Jurkat, Clone E6-1 (cell line): ENCODE data around the gene FYN.

Experiments
- DNase-seq: peaks from one replicate; pipeline ENCODE4 v3.0.0-alpha.2; 2011; ENCODE audit warnings: low read depth, low spot score
- H3K4me3 ChIP-seq: 2 replicates; pipeline ENCODE4 v1.5.1; 2011; ENCODE audit warnings: mild to moderate bottlenecking, low read length, control low read depth, moderate library complexity

FYN gene

DNA sequence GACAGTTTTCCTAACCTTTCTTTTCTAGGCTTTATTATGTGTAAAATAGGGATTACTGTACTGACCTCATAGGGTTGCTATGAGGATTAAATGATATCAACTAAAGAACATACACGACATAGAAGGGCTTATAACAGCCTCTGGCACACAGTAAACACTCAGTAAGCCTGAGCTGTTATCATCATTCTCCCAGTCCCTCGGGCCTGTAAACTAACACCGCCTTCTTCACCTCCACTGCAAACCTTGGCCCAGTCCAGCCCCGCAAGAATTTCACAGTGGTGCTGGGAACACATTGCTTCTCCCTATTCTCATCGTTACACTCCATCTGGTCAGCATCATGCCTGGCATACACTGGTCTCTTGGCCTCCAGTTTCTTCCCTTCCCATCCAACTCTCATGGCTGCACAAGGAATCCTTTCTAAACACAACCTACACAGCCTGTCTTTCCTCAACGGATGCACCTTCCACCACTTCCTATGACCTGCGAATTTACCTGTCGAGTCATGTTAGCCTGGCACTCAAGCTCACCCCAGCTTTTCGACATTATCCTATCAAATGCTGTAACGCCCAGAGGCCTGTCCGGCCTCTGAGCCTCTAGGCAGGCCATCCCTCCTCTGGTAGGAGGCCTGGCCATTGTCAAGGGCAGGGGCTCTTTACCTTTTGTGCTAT, 92.1 kb downstream of the FYN start:
- no peak for DNase-seq
- H3K4me3 ChIP-seq = no peak overlapping the region

DNA sequence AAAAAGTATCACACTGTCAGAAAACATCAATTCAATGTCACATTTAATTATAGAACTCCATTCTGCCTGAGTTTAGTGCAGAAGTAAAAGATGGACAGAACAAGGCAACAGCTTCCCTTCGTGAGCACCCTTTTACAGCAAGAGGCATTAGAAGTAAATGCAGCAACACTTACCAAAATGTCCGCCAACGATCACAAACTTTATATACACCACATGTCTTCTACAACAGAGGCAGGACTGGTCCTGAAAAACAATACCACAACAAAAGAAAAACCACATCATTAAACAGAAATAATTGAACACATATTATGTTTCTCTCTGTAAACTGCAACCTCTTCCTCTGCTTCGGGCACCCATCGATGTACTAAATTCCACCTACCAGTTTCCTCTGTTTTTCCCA, 92.9 kb downstream of the FYN start:
- no peak for DNase-seq
- H3K4me3 ChIP-seq = no peak overlapping the region

DNA sequence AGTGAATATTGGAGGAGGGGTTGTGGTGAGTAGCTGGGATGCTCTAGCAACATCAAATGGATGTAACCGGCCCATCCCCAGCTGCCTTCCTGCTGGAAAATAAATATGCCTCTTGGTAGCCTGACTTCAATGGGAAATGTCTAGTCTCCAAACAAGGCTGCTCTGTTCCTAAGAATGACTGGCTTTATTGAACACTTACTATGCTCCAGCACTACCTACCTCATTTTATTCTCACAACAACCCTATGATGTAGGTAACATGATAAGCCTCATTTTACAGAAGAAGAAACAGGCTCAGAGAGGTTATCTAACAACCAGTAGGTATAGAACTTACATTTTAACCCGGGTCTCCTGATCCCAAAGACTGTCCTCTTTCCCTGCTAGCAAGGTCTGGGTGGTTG, 93.6 kb downstream of the FYN start:
- no peak for DNase-seq
- H3K4me3 ChIP-seq = no peak overlapping the region

DNA sequence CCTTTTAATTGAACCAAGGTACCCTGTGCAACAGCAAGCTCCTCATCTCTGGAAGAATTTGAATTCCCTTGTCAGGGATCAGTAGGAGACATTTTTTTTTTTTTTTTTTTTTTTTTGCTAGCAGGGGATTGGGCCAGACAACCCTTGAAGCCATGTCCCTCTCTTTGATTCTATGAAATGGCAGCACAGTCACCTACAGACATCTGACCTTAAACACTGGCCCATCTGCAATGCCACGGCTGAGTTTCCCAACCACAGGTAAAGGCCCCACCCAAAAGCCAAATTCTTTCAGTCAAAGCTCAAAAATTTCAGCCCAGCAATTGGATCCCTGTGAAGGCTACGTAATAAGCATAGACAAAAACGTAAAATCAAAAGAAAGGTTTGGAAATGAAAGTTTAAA, 94.2 kb downstream of the FYN start:
- DNase-seq = no peak
- H3K4me3 ChIP-seq = no peak overlapping the region

DNA sequence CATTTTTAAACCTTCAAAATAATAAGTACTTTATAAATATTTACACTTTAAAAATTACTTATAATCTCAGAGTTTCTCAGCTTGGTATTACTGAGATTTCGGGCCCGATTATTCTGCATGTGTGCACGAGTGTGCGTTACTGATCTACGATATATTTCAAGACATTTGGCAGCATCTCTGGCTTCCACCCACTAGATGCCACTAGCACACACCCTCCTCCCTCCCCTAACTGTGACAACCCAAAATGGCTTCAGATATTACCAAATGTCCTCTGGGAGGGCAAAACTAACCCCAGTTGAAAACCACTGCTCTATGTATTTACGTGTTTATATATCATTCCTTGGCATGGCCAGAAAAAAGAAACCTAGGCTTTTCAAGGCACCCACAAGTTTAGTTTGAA, 95.9 kb downstream of the FYN start:
- no peak overlapping the region for H3K4me3 ChIP-seq
- DNase-seq = no peak

DNA sequence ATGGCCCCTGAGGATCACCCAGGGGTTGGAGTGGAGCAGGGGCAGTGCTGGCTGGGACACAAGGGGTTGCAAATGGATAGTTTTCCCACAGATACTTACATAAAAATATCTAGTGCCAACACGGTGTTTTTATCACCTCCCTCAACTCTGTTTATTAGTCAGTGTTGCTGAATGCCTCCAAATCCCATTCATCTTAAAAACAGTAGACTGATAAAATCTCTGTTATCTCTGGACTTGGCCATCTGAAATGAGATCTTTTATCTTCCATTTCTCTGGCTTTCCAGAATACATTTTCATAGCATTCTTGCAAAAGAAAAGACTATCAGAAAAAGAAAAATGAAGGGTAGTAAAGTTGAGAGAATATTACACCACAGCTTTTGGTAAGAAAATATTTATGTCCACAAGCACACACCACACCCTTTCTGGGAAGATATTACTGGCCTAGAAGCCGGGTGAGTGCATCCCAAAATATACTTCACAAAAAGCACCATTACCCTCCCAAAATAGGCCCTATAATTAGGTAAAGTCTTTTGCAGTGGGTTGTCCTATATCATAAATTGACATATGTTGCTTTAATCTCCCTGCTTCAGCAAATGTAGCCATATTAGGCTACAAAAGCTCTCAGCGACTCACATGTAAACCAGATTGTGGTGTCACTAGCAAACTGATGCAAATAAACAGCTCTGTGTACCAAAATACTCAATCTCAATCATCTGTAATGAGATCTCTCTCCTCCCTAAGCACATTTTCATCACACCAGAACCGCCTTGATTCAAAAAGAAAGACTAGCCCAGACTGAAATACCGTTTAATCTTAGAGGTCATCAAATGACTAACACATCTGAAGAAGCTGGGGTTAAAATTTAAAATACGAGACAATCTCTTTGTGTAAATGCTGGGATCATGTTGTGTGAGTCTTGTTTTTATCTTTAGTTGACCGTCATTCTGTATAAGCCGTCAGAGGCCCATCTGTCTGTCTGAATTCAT, 96.7 kb downstream of the FYN start:
- no peak for DNase-seq
- no peak overlapping the region for H3K4me3 ChIP-seq

DNA sequence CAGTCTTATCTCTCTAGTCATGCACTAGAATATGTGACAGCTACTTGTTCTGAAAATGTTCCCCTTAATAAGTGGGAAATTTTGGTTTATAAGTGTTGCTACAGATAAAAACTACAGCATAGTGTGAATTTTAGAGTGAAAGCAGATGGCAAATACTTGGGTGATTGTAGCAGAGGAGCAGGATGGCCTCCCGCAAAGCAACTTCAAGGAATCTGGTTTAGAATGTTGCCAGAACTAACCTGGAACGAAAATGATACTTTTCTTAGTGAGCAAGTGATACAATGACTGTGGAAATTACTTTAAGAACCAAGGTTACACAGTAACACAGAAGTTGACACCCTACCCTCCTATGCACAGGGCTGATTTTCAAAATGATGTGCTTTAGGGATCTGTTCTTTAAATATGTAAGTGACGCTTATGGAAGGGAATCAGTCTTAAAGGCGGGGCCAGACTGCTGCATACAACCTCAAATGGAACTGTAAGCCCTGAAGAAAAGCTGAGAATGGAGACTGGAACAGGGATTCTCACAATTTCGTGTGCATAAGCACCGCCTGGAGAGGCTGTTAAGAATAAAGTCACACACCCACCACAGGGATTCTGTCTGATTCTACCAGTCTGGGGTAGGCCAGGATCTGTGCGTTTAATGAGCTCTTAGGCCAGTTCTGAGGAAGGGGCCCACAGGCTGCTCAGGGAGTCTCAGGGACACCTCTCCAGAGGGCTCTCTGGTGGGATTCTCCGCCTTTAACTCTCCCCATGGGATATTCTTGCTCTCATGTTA, 97.9 kb downstream of the FYN start:
- DNase-seq = no peak
- no peak overlapping the region for H3K4me3 ChIP-seq

DNA sequence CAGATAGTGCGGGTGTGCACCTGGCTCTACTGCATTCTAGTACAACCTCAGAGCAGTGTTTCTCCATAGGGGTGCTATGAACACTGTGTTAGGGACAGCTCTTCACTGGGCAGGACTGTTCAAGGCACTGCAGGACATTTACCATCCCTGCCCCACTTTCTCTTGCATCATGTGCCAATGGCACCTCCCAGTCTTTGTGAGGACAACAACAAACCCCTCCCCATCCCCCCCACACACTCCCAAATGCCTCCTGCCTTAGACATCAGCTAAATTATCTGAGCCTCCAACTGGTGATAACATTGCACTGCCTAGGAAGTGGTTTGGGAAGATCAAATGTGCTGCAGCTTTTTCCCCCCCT, 98.9 kb downstream of the FYN start:
- no peak overlapping the region for H3K4me3 ChIP-seq
- DNase-seq = no peak

DNA sequence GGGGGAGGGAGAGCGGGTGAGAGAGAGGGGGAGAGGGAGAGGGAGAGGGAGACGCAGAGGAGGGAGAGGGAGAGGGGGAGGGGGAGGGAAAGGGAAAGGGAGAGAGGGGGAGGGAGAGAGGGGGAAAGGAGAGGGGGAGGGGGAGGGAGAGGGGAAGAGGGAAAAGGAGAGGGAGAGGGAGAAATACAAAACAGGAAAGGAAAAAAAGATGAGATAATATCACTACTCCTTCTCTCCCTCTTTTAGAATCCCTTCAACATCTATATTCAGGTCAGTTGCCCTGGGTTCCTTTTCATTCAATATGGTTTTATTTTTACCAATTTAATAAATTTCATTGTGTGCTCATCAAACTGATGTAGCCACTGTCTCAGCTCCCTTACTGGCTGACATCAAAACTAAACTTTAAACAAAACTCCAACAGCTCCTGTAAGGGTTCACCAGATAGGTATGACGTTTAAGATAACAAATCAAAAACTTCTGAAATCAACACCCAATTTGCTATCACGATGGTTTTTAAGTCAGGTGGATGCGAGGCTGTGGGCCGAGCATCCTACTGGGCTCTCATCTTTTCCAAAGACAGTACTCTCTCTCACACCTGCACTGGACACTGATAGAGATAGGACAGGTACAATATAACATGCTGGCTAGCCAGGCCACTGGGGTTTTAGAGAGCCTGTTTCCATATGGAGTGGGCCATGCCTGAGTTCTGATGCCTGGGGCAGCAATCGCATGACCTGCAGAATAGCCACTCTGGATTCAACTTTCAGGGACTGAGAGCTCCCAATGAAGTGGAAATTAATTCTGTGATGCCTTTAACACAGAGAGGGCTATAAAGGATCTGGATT, 99.5 kb downstream of the FYN start:
- DNase-seq = no peak
- no peak overlapping the region for H3K4me3 ChIP-seq

DNA sequence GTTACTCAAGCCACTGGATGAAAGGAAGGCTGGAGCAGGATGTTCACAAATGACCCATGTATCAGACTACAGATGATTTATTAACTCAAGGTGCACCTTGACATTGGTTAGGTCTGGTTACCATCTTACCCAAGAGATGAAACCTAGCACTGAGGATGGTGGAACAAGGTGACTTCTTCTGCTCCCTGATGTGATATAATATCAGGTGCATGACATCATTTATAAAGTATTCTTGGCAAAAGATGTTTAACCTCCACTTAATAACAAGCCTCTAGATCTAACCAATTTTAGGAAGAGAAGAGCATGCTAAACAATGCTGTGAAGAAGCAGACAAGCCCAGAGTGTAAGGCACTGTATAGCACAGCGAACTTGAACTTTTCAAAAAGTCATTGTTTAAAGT, 100.9 kb downstream of the FYN start:
- H3K4me3 ChIP-seq = no peak overlapping the region
- no peak for DNase-seq

DNA sequence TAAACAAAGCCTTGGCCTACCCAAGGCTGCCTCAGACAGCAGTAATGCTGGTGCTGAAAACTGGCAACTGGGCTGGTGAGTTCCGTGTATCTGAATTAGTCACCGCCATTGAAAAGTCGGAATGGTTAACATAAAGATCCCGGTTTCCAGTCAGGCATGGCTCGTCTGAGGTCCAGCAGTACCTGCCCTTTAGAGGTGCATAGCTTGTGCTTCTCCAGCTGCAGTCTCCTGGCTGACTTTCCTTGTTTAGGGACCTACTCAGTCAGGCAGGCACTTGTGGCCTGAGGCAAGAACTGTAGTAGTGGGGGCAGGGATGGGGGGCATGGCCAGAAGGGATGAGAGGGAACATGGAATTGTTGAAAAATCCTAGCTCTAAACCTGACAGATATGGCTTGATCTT, 101.6 kb downstream of the FYN start:
- H3K4me3 ChIP-seq = no peak overlapping the region
- DNase-seq = no peak

DNA sequence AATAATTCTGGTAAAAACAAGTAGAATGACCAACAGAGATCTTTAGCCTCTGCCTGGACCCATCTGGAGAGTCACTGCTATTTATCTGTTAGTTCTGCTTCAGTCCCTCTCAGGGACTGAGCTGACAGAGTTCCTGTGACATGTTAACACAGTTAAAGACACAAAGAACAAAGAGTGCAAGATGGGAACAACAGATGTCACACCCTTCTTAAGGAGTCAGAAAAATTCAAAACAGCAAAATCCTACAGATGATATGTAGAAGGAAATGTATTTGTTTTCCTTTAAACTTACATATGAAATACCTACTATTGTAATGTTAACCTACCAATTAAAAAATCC, 102.2 kb downstream of the FYN start:
- no peak overlapping the region for H3K4me3 ChIP-seq

DNA sequence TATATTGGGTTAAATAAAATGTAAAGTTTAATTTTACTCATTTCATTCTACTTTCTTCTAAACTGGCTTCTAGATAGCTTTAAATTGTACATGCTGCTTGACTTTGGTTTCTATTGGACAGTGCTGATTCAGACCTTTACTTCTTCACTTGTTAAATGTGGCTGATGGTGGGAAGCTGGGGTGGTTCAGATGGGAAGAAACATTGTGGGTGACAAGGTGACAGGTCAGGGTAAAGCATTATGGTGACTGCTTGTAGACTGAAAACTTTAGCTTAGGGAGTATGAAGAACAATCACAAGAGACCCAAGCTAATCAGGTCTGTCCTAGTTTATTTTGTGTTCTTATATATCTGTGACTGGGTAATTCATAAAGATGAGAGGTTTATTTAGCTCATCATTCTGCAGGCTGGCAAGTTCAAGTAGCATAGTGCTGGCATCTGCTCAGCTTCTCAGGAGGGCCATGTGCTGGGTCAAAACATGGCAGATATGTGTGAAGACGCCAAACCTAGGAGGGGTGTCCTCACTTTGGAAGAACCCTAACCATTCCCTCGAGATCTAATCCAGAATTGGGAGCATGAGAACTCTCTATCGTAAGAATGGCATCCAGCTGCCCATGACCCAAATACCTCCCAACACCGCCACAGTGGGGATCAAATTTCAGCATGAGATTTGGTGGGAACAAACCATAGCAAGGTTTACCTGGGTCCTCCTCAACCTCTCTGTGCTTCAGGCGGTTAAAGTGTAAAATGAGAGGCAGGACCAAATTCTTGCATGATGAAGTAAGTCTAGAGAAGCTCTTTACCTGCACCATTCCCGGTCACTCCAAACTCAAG, 102.8 kb downstream of the FYN start:
- DNase-seq = no peak
- no peak overlapping the region for H3K4me3 ChIP-seq

More for the DNA sequence above, 102.2 kb downstream of the FYN start:
- no peak for DNase-seq

DNA sequence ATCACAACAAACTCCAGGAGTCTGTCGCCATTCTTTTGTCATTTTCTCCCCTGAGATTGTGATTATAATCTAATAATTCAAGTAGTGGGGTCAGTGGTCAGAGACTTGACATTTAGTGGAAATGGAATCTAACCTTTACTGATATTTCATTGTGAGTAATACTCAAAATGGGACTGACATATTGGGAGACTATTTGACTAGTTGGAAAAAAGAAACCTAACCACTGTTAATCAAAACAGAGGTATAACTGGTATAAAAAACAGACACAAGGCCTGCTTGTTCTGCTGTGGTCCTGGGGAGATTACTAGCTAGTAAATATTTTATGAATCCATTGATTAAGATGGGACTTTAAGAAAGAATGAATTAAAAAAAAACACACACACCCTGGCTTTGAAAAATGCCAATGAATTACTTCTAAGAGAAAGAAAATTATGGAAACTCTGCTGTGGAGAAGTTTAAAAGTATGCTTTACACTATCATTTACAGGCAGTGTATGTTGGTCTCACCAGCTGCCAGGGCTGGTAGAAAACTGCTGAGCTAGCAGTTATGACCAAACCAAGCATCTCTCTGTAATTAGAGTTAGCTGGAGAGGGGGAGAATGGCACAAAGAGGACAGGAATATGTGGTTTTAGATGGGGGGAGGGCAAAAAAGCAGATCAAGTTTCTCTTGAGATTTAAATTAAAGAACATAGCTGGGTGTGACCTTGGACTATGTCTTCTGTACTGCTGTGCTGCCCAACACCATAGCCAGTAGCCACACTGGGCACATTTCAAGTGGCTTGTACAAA, 103.7 kb downstream of the FYN start:
- no peak overlapping the region for H3K4me3 ChIP-seq
- DNase-seq = no peak

DNA sequence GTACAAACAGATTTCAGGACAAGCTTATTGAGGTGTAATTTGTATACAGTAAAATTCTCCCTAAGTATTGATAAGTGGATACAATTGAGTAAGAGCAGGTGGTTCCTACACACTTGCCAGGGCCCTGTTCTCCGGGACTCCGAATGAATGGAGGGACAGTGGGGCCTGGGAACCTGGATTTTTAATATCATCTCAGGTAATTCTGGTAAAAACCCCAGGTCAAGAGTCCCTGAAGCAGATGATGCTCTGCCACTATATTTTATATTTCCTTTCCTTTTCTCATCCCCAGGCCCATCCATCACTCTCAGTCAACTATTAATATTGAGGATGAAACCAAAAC, 104.9 kb downstream of the FYN start:
- H3K4me3 ChIP-seq = no peak overlapping the region
- no peak for DNase-seq

DNA sequence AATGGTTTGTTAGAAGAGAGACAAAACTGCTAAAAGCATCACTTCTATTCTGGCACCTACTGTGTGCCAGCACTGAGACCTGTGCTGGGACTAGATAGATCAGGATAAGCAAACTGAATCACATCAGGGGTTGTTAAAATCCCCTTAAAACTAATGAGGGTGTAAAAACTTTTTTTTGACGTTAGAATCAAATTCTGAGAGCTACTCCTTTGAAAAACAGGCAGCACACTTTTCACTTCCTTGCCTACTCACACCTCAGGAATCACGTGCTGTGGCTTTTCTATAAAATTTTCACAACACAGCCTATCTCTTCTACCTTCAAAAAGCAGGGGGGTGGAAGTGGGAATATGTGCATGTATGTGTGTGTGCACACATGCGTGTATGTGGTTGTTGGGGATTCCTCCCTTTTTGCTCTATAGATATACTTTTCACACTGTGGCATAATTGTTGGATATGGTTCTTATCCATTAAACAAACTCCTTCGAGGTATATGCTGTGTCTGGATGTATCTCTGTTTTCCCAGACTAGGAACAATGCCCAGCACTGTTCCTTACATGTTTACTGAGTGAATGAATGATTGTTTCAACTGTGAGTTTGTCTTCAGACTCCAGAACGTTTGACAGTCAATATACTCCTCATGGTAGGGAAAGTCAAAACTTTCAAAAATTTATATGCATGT, 105.4 kb downstream of the FYN start:
- no peak for DNase-seq
- H3K4me3 ChIP-seq = no peak overlapping the region

DNA sequence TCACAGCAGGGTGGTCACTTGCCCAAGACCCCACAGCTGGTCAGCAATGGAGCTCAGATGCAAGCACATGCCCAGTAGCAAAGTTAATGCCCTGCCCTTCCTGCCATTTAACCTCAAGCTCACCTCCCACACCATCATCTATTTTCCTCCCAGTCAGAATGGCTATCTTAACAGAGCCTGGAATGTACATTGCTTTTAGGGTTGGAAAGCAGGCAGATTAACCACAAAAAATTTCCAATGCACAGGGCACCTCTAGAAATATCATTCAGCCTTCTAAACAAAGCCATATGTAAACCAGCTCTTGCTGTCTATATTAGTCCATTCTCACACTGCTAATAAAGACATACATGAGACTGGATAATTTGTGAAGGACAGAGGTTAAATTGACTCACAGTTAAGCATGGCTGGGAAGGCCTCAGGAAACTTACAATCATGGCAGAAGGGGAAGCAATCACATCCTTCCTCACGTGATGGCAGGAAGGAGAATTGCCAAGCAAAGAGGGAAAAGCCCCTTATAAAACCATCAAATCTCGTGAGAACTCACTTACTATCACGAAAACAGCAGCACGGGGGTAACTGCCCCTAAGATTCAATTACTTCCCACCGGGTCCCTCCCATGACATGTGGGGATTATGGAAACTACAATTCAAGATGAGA, 106.9 kb downstream of the FYN start:
- H3K4me3 ChIP-seq = no peak overlapping the region
- no peak for DNase-seq
